K562 (cell line): ENCODE results near the gene TJAP1. TPM values are rescaled to one million over a fixed set of nuclear protein-coding genes. Genes with fewer than 3 reads are reported as not detected.
A peak's percentile ranks its signal among the peaks of the same experiment; 100 is the strongest.

Experiments used
- BMI1 ChIP-seq: fragments of 150-350 bp; IDR thresholded peaks from 2 replicates; pipeline ENCODE4 v1.6.1; 2014; ENCODE audit warnings: low read length
- CBFA2T3 ChIP-seq: fragments of 450-650 bp; IDR thresholded peaks from 2 replicates; pipeline ENCODE4 v1.6.1; 2017
- GTF2E2 ChIP-seq: fragments of 200-800 bp; sonication (Bioruptor generic); IDR thresholded peaks from 2 replicates; pipeline ENCODE4 v1.6.1; 2016; ENCODE audit warnings: missing genetic modification characterization, missing compliant biosample characterization
- KLF13 ChIP-seq: fragments of 450-650 bp; IDR thresholded peaks from 2 replicates; pipeline ENCODE4 v1.6.1; 2016; ENCODE audit warnings: missing genetic modification characterization, low read depth, mild to moderate bottlenecking, missing compliant biosample characterization, moderate library complexity, borderline replicate concordance
- MBD2 ChIP-seq: sonication (generic); IDR thresholded peaks from 2 replicates; pipeline ENCODE4 v1.6.1; 2016; ENCODE audit warnings: low read depth, borderline replicate concordance
- MLLT1 ChIP-seq, 2 experiments: fragments of 450-650 bp; IDR thresholded peaks; 2 replicates each; pipeline ENCODE4 v1.6.1; 2016
- NCOA4 ChIP-seq: fragments of 450-650 bp; IDR thresholded peaks from 2 replicates; pipeline ENCODE4 v1.6.1; 2018; ENCODE audit warnings: mild to moderate bottlenecking; ENCODE audit not compliant: partially characterized antibody
- NKRF ChIP-seq: fragments of 450-650 bp; IDR thresholded peaks from 2 replicates; pipeline ENCODE4 v1.6.1; 2016; ENCODE audit warnings: borderline replicate concordance
- POLR2A ChIP-seq: fragments of 450-650 bp; conservative IDR thresholded peaks from 2 replicates; pipeline ENCODE4 v1.6.1; 2016
- PPARD ChIP-seq: fragments of 250-450 bp; sonication (Bioruptor Pico); IDR thresholded peaks from 2 replicates; pipeline ENCODE4 v1.8.0; 2022; ENCODE audit warnings: inconsistent platforms, mild to moderate bottlenecking, moderate library complexity
- PRDM10 ChIP-seq: fragments of 450-650 bp; IDR thresholded peaks from 2 replicates; pipeline ENCODE4 v1.6.1; 2018; ENCODE audit not compliant: partially characterized antibody
- PRPF4 ChIP-seq: fragments of 200-400 bp; formaldehyde crosslinking; IDR thresholded peaks from one replicate; pipeline ENCODE4 v1.6.1; 2017; ENCODE audit warnings: low read length, low read depth, mild to moderate bottlenecking; ENCODE audit not compliant: insufficient read depth, poor library complexity, severe bottlenecking
- SRF ChIP-seq, 2 experiments: fragments of 250-450, 450-650 bp in 1 of 2; sonication (Bioruptor Pico) in 1 of 2; sonication (generic) in 1 of 2; formaldehyde crosslinking; IDR thresholded peaks; 2 replicates each; pipeline versions ENCODE4 v1.5.0 to v1.5.1; 2020 to 2022; ENCODE audit warnings: mild to moderate bottlenecking in 1 of 2, missing genetic modification reagents in 1 of 2
- XRCC5 ChIP-seq: fragments of 200-400 bp; formaldehyde crosslinking; IDR thresholded peaks from 2 replicates; pipeline ENCODE4 v1.6.1; 2017; ENCODE audit warnings: low read depth, mild to moderate bottlenecking, low read length
- ZFP91 ChIP-seq: sonication (generic); formaldehyde crosslinking; IDR thresholded peaks from 2 replicates; pipeline ENCODE4 v1.8.0; 2022; ENCODE audit warnings: mild to moderate bottlenecking, missing genetic modification reagents
- ZNF639 ChIP-seq, 2 experiments: fragments of 200-800 bp in 1 of 2; sonication (Bioruptor generic) in 1 of 2; sonication (generic) in 1 of 2; formaldehyde crosslinking in 1 of 2; IDR thresholded peaks in 1 of 2; conservative IDR thresholded peaks in 1 of 2; 2 replicates each; pipeline versions ENCODE4 v1.5.0 to v1.6.1; 2016 to 2020; ENCODE audit warnings: missing compliant biosample characterization in 1 of 2, missing genetic modification characterization in 1 of 2, missing genetic modification reagents in 1 of 2
- polyA plus RNA-seq, 8 experiments: library from polyadenylated mRNA; depleted of rRNA in 4 of 8; stranded (reverse) in 5 of 8; unstranded in 3 of 8; fragments of >200 nt; fragmentation: Nextera tagmentation in 2 of 8; fragmentation: Illumina TruSeq in 1 of 8; extraction: Ambion mirVana in 2 of 8; extraction: Trizol in 1 of 8; gene quantifications; 2 replicates each; pipeline versions ENCODE4 v1.2.1 to v1.2.3, GENCODE V29; 2011 to 2014; ENCODE audit warnings: inconsistent platforms in 1 of 8, missing spikeins in 1 of 8
- total RNA-seq, 7 experiments: library from RNA; depleted of rRNA in 6 of 7; stranded (reverse); fragments of >200 nt in 6 of 7; fragmentation: Illumina TruSeq in 2 of 7; extraction: Trizol in 2 of 7; gene quantifications; 2 replicates each; pipeline versions ENCODE4 v1.2.1 to v1.2.3, GENCODE V29; 2011 to 2021; ENCODE audit warnings: low replicate concordance in 1 of 7

Gene TJAP1
- total and polyA plus RNA-seq, 9 of the 15 experiments (the other 6 are each of a cell fraction or from before 2014, with no cell fraction given) = 0.06 to 35.8 (median 16.2) TPM

GRCh38 chr6:43516697-43517504, 39.5 kb downstream of the TJAP1 start, which contains the start of the genes POLR1C and YIPF3 (continued):
- TF ChIP-seq PRDM10 = peak; percentile 51
- no peak for TF ChIP-seq PPARD (CRISPR knock-in tag)
- TF ChIP-seq KLF13 (tag) = 0 out of 2 replicates have a peak, but pooled peaks have one; percentile 18
- peak; percentile 99 for TF ChIP-seq NKRF
- TF ChIP-seq SRF (CRISPR knock-in tag; IDR thresholded peaks at IDR 0.05) = peak in 1 of 2 experiments; percentile 59; a peak in 2 of 4 replicates
- peak; percentile 53; the same call in 1 of the 2 replicates for TF ChIP-seq MBD2
- 0 out of 2 replicates have a peak, but pooled peaks have one; percentile 52 for TF ChIP-seq XRCC5
- 0 out of 4 replicates have a peak, but pooled peaks of 1 of the 2 experiments have one; percentile 33 for TF ChIP-seq MLLT1 (IDR thresholded peaks at IDR 0.05)
- peak; percentile 99 for TF ChIP-seq POLR2A
- TF ChIP-seq BMI1 = peak; percentile 95
- TF ChIP-seq ZNF639 (CRISPR knock-in tag; conservative IDR thresholded peaks at IDR 0.05 in 1 of 2, IDR thresholded peaks at IDR 0.05 in 1 of 2) = peak in 1 of 2 experiments; percentile 72; a peak in 2 of 4 replicates
- peak; percentile 90 for TF ChIP-seq GTF2E2 (tag)
- no peak for TF ChIP-seq PRPF4
- TF ChIP-seq CBFA2T3 = no peak
- no peak for TF ChIP-seq NCOA4
- TF ChIP-seq ZFP91 = no peak
